T-helper 9 cell (primary cell): ENCODE data around the gene FHIT.

Experiments
- DNase-seq: peaks from one replicate; pipeline ENCODE4 v3.0.0-alpha.2; 2020

The FHIT gene

DNA sequence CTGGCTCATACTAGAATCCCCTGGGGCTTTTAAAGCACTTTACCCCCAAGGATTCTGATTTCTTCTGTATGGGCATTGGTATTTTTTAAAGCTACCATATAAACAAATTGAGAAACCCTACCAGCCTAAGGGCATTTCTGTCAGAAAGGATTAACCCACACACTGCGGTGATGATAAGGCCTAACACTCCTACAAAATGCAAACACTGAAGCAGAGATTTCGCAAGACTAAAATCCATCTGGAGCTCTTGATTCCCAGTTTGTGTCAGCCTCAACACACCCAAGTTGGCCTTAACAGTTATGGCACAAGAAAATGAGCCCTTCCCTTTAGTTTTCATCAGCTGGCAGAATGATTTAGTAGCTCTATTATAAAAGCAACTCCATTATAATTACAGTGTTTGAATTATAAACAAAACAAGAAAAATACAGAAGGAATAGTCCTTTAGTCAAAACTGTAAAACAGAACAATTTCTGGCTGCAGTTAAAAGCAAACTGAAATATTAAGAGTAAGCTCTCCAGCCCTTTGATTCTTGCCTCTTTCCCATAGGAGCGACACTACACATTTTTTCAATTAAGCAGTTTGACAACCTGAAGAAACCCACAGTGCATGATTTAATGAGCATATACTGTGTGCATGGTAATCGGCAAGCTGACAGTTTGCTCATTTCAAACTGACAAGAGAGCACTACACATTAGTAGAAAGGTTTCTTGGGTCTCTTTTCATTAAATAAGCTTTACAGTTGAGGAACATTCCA lies 441.2 kb downstream of the FHIT start:
- DNase-seq = no peak

DNA sequence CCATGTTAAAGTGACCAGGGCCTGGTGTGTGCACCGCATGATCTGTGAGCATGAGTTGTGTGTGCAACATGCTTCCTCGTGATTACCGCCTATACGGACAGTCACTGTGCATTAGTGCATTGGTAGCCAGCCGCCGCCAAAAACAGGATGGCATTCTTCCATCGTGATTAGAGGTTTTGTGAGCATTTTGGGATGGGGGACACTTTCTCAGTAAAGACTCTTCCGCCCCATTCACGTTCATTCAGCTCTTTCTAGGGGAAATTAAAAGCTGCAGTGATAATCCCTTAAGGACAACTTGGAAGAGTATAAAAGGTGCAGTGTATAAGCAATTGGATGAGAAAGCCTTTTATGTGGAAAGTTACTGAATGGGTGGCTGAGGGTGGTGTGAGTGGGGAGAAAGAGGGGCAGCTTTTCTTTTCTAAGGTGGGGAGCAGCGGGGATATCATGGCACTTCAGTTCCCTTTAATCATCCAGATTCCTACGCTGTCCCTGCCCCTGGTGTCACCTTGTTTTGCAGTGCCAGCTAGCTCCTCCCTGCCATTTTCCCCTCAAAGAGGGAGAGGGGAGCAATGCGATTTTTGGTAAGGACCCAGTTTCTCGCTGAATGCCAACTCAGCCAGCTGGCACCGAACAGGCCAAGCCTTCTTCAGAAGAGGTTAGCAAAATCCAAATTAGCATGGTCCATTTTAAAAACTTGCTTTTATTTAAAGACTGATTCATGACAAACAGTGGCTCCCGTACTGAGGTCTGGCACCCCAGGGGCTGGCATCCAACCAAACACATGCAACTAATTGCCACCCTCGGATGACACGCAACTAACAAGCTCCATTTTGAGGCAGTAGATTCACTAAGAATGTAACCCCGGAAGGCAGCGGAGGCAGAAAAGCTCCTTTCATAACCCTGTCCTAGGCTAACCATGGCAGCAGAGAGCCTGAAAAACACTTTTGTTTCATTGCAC lies 447.8 kb downstream of the FHIT start:
- DNase-seq = no peak

DNA sequence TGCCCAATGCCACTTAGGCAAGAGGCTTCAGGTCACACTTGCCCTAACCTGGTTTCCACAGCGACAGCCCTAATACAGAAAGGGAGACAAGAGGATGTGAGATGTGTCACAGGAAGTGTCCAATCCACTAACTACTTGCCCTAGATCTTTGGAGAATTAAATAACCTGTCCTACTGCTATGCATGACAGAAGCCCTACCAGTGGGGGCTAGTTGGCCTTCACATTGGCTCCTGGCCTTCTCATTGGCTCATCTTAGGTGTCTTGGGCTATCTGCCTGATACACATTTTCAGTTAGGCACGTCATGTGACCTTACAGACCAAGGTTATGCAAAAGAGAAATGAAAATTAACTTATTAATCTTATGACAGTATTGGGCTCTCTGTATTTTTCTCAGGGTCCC lies 449.9 kb downstream of the FHIT start:
- DNase-seq = no peak

- DNase-seq = no peak
Measured at GRCh38 chr3:60798456-60798855, 452.8 kb downstream of the FHIT start.

- no peak for DNase-seq
Measured at GRCh38 chr3:60792249-60792852, 458.9 kb downstream of the FHIT start.

DNA sequence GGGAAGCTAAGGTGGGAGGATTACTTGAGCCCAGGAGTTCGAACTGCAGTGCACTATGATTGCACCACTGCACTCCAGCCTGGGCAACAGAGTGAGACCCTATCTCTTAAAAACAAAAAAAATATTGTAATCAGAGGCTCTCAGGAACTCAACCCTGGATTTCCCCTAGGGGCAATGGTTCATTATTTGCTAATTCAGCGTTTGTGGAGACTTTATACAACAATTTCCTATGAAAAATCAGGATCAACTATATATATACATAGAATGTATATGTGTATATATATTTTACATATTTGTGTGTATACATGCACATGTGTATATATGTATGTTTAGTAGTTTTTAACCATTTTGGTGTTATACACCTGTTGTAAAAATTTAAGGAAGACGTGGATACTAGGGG lies 463.1 kb downstream of the FHIT start:
- no peak for DNase-seq

GRCh38 chr3:60781935-60782334 lies 469.3 kb downstream of the FHIT start:
- no peak for DNase-seq

- DNase-seq = no peak
Measured at GRCh38 chr3:60779637-60780036, 471.6 kb downstream of the FHIT start.

GRCh38 chr3:60775985-60776384 lies 475.3 kb downstream of the FHIT start:
- no peak for DNase-seq

DNA sequence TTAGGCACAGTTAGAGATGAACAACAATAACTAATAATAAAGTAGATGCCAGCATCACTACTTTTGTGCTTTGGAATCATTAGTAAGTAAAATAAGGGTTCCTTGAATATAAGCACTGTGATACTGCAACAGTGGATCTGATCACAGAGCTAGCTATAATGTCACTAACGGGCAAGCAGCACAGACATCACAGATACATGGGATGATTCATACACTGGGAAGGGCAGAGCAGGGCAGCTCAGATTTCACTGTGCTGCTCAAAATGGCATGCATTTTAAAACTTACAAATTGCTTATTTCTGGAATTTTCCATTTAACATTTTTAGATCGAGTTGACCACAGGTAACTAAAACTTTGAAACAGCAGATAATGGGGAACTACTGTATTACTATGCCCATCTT lies 476.6 kb downstream of the FHIT start:
- no peak for DNase-seq

DNA sequence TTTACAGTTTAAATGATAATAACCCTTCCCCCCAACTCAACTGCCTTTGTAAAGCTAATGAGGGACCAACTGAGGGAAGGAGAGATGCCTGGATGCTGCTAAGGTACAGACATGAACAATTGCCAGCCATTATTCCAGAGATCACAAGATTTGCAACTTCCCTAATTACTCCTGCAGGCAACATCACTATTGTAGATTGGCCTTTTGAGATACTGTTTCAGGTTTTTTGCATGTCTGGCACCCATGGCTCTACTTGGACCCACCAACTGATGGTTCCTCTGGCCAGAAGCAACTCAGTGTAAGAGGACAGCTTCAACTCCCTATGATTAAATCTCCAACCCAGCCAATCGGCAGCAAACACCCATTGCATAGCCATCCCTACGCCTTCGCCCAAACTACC lies 478.7 kb downstream of the FHIT start:
- DNase-seq = no peak

- DNase-seq = no peak
Measured at GRCh38 chr3:60771766-60772165, 479.5 kb downstream of the FHIT start.

DNA sequence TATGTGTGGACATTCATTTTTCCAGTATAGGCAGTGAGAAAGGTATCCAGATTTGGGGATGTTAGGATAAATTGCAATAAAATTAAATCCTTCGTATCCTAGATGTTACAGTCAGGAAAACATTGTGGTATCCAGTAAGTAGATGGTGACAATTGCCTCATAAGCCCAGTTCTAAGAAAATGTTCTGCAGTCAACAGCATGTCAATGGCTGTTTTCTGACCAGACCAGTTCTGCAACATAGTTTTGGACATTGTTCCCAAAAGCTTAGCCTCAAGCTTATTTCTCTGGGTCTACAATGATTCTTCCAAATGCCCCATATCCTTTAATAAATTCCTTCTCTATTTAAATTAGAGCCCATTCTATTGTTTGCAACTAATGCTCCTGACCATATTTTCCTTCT lies 480.7 kb downstream of the FHIT start:
- no peak for DNase-seq

GRCh38 chr3:60767536-60767935 lies 483.7 kb downstream of the FHIT start:
- no peak for DNase-seq

- DNase-seq = no peak
Measured at GRCh38 chr3:60765776-60766175, 485.5 kb downstream of the FHIT start.

- no peak for DNase-seq
Measured at GRCh38 chr3:60764870-60765269, 486.4 kb downstream of the FHIT start.

GRCh38 chr3:60760145-60760544 lies 491.1 kb downstream of the FHIT start:
- no peak for DNase-seq

DNA sequence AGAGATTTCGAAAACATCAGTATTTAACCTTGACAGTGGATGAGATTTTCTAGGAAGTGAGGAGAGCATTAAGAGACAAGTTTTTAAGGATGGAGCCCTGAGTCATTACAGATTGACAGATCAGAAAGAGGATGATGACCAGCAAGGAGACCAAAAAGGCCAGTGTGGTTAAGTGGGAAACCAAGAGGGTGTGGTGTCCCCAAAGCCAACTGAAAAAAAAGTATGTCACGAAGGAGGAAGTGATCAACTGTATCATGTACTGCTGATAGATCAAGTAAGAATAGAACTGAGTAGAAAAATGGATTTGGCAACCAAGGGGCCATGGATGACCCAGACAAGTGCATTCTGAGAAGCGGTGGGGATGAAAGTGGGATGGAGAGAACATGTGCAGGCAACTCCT lies 491.8 kb downstream of the FHIT start:
- no peak for DNase-seq

DNA sequence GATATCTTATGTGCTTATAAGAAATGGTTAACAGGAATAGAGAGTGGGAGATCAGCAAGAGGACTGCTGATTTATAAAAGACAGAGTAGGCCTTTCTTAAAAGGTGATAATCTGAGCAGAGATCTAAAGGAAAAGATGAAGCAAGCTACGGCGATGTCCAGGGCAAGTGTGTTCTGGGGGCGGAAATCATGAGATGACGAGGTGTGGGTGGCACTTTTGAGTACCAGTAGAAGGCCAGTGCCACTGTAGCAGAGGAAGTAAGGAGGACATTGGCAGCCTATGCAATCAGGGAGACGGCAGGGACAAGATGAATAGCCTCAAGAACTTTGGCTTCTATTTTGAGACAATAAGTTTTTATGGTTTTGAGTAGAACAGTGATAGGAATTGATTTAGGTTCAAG lies 492.4 kb downstream of the FHIT start:
- no peak for DNase-seq

DNA sequence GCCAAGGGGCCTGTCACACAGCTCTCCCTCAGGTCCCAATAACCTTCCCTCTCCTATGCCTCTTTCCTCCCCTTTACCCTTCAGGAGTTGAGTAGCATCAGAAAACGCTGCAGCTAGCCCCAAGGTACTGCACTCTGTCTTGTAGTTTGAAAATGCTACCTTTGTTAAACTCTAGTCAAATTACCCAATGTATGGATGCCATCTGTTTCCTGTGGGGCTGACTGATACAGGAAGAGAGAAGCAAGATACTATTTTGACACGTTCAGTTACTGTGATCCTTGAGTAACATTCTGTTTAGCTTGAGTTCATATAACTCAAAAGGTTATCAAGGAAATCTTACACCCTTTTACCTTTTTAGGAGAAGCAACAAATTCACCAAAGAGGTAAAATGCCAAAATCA lies 493.1 kb downstream of the FHIT start:
- no peak for DNase-seq

DNA sequence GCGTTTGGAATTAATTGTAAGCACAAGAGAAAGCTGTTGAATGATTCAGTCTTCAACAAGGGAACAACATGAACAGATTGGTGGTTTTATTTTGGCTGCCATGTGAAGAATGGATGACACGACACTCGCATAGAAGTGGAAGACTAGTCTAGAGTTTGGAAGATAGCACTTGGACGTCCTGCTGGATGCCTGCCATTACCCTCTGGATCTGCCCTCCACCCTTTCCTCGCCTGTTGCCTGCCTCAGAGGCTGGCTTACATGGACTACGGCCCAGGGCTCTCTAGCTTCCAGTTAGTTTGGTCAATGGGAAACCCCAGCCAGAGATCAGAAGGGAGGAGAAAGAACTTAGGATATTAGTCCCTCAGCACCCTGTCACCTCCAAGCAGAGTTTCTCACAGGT lies 493.5 kb downstream of the FHIT start:
- DNase-seq = no peak

DNA sequence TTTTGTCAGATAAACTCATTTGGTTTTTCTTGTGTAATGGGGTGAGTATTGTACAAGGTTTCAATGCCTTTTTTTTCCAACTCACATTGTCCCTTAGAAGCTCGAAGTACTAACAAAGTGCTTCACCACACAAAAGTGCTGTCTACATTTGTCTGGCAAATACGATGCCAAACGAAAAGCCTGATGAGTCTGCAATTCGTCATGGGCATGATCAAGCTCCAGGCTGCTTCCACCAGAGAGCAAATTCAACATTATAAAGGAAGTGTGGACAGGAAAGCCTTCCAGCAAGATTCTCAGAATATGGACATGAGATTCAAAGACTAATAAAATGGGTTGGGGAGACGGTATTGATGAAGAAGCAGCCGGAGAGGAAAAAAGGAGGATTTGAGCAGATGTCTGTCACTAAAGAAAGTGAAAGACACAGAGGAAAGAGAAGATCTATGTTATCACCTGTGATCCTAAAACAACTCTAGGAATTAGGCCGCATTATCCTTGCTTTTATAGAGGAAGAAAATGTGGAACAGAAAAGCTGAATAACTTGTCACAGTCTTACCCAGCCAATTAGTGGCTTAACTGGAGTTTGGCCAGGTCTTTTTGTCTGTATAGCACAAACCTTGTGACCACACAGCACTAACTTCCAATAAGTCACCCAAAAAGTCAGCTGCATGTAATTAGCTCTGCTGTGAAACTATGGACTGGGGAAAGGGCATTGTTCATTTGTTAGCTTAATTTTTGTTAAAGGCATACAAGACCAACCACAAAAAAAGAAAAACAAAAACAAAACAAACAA lies 494.8 kb downstream of the FHIT start:
- no peak for DNase-seq

DNA sequence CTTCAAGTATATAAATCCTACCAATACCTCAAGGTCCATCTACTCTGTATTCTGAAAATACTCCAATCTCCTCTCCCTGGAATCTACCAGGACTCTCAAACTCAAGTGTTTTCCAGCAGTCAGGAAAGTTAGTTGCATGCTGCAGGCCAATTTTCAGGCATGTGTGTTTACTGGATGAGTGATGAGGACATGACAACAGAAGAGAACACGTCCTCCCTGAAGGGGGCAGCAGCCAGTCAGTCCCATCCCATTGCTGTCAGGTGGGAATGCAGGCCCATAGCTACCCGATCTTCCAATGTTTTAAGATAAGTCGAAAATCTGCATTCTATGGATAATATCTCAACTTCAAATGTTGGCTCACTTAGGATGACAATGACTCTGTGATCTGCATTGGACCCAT lies 496.2 kb downstream of the FHIT start:
- no peak for DNase-seq
